GM19239 (cell line): ENCODE data around the gene HNF1A.
A peak's percentile ranks its signal among the peaks of the same experiment; 100 is the strongest.

Source experiments
- DNase-seq: peaks from one replicate; pipeline ENCODE4 v3.0.0; 2011; ENCODE audit warnings: low spot score; ENCODE audit not compliant: insufficient read length
- FAIRE-seq: peaks from 2 replicates; lab custom pipeline; 2011; peaks lifted over from hg19 to GRCh38; lab: Jason Lieb, UNC

The HNF1A gene

GRCh38 chr12:120956579-120957300 is 21.6 kb upstream of the HNF1A start:
- FAIRE-seq (no peak), DNase-seq (no peak)

DNA sequence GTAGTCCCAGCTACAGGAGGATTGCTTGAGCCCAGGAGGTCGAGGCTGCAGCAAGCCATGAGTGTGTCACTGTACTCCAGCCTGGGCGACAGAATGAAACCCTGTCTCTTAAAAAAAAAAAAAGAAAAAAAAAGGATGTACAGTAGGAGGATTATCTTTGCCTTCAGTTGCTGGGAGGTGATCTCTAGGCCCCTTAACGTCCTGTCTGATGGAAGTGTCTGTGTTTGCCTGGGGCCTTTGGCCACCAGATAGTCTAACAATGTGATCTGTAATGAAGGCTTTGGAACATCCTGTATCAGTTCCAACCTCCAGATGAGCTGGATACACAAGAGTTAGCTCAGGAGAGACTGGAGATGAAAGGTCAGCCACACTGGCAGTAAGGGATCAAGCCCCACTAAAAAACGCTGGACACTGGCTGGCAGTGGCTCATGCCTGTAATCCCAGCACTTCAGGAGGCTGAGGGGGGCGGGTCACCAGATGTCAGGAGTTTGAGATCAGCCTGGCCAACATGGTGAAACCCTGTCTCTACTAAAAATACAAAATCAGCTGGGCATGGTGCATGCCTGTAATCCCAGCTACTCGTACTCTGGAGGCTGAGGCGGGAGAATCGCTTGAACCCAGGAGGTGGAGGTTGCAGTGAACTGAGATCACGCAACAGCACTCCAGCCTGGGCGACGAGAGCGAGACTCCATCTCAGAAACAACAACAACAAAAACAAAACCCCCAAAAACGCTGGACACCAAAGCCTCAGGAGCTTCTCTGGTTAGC is 19.0 kb upstream of the HNF1A start:
- no peak for FAIRE-seq
- no peak for DNase-seq

DNA sequence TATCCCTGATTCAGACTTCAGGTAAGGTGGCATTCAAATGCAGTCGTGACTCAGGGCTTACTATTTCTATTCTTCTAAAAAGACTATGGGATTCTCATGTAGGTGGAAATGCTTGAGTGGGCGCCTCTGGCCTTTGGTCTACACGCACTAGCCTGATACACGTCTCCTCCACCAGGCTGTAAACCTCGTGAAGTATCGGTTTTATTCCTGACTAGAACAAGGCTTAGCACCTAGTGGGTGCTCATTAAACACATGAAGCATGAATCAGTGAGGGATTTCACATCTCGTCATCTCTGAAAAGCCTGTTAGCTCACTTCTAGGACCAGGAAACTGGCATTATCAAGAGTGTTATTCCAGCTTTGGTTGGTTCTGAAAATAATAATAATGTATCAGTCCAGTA is 17.7 kb upstream of the HNF1A start:
- DNase-seq (no peak), FAIRE-seq (no peak)

DNA sequence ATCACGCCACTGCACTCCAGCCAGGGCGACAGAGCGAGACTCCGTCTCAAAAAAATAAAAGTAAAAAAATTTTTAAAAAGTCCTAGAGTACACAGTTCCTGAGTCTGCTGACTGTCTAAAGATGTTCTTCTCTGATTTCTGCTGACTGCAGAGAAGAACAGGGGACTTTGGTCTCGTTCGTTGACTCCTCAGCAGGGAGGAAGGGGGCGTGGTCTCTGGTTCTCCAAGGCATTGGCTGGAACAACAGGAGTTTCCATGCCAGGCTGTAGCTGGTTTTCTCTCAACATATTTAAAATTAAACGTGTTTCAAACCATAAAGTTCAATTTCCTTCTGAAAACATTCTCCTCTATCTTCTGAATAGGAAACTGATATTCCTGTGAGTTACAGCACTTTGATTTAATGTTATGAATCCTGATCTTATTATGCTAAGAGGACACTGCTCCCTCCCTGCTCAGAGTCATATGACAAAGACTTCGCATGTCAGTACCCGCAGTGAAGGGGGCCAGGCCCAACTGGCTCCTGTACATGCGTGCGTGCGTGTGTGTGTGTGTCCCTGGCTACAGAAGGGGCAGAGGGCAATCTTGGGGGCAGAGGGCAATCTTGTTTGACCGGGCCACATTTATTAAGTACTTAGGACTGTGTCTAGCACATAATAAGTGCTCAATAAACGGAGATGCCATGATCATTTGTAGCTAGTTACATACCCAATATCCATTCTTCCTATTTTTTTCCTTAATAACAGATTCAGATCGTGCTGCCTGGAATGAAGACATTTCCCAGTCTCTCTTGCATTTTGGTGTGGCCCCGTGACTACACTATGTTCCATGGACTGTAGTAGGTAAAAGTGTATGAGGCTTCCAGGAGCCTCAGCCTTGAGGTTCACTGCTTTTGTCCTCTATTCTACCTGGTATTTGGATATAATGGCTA is 16.5 kb upstream of the HNF1A start:
- DNase-seq (no peak), FAIRE-seq (no peak)

- no peak for FAIRE-seq
- DNase-seq: no peak
These were observed 15.8 kb upstream of the HNF1A start for GRCh38 chr12:120962532-120963020.

DNA sequence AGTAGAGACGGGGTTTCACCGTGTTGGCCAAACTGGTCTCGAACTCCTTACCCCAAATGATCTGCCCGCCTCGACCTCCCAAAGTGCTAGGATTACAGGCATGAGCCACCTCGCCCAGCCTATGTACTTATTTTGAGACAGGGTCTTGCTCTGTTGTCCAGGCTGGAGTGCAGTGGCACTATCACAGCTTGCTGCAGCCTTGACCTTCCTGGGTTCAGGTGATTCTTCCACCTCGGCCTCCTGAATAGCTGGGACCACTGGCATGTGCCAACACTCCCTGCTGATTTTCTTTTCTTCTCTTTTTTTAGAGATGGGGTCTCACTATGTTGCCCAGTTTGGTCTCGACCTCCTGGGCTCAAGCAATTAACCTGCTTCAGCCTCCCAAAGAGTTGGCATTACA is 14.0 kb upstream of the HNF1A start:
- DNase-seq: no peak
- FAIRE-seq: no peak

DNA sequence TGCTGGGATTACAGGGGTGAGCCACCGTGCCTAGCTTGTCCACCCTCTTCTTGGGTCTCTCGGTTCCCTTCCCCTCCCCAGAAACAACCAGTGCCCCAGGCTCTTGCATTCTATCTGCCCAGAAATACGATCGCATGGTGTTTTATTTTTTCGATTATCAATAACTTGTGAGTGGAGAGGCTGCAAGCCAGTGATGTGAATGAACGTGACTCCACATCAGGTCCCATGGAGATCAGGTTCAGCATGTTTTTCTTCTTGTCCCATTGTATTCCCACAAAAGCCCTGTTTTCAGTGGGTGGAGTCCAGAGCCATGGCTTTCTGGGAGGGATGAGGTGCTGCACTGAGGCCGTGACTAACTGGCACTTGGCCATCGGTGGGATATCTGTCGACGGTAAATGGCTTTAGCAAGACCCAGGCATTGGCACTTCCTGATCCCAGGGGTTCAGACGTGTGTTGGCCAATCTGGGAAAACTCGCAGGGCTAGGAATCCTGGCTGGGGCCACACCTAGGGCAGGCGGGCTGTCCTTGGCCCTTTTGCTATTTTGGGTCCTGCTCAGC is 12.7 kb upstream of the HNF1A start:
- DNase-seq: no peak
- no peak for FAIRE-seq

DNA sequence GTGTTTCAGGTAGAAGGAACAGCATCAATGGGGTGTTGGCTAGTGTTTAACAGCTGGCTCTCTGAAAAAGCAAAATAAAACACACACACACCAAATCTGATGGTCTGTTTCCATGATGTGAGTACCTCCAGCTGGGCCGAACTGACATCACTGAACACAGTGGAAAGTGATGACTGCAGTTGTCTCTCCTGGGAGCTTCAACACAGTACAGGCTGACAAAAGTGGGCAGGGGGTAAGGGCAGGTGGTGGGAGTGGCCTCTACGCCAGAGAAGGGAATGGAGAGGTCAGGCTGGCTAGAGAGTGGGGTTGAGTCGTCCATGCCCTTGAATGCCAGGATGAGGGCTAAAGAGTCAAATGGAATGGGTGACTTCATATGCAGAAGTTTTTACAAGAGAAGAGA is 8.0 kb upstream of the HNF1A start:
- no peak for DNase-seq
- FAIRE-seq: no peak

DNA sequence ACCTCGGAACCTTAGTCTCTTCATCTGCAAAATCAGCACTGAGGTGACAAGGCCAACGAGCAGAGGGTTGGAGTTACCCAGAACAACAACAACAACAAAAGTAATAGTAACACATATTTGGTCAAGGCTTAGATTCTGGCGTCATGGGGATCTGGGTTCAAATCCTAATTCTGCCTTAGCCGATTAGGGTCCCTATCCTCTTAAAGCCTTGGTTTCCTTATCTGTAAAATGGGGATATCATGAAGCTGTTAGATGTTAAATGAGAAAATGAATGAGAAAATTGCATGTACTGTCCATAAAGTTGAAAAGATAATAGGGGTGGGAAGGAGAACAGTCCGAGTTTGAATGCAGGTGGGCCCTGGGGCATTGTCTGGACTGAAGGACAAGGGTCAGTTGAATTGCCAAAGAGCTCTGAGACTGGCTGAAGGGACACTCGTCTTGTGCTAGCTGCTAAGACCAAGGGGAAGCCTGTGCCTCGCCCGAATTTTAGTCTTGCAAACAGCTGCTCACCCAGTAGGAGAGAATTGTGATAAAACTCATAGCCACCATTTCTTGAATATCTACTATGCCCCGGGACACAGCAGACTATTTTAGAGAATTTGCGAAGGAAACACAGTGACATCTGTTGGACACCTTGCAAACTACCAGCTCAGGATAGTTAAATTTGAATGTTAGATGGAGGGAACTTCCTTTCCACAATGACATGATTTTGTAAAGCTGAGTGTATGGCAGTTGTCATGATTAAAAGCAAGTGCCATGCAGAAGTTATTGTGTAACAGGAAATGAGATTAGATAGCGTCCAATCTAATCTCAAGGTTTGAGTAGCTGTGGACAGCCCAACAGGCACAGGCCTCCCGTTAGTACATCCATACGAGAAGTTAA is 6.8 kb upstream of the HNF1A start:
- FAIRE-seq (peak; percentile 98), DNase-seq (peak; percentile 62)

- FAIRE-seq: no peak
- no peak for DNase-seq
These were observed 5.3 kb upstream of the HNF1A start for GRCh38 chr12:120972870-120973543.

DNA sequence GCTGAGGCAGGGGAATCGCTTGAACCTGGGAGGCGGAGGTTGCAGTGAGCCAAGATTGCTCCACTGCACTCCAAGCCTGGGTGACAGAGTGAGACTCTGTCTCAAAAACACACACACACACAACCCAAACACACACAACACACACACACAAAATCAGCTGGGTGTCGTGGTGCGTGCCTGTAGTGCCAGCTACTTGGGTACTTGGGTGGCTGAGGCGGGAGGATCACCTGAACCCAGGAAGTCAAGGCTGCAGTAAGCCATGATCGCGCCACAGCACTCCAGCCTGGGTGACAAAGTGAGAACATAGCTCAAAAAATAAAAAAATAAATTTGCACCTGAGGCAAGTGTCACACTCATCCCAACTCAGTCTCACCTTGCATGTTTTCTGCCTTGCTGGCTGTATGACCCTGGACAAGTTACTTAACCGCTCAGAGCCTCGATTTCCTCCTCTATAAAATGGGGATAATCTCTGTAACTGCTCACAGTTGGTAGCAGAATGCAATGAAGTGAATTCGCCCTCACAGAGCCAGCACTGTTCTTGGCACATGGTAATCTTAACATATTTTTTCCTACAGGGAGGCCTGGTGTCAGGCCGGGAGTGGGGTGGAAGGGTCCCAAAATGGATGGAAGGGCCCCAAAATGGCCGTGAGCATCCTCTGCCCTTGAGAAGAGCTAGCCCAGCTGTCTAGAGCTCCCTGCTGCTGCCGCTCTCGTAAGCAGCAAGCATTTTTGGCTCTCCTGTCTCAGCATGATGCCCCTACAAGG is 630 bp upstream of the HNF1A start:
- FAIRE-seq (no peak), DNase-seq (no peak)

- FAIRE-seq: no peak
- no peak for DNase-seq
These were observed 998 bp downstream of the HNF1A start for GRCh38 chr12:120979220-120979861.

DNA sequence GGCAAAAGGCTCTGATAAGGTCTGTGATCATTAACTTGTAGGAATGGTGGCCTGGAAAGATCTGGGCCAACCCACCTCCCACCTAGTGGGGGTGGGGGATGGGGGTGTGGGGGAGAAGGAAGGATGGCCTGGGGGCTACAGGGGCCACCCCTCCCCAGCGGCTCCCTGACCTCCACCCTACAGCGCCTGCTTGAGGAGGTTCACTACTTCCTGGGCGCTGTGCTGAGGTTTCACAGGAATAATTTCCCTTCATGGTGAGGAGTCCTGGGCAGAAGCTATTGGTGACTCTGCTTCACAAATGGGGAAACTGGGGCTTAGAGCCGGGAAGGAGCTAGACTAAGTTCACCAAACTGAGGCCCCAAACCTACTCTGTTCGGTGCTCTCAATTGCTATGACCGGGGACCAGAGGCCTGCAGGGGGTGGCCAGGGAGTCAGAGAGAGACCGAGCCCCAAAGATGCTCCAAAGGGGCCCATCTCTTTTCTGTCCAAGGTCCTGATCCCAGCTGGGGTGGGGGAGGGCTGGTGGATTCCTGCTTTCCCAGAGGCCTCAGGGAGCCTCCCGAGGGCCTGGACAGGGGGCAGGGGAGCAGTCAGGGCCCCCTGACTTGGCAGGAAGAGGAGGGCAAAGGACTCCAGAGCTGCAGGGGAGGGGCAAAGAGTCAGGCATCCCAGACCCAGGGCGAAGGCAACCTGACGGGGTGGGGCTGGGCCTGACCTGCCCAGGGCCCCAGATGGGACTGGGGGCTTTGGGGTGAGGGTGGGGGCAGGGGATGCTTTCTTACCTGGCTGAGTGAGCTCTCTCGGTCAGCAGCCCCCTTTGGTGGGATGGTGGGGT is 1.7 kb downstream of the HNF1A start:
- DNase-seq: no peak
- no peak for FAIRE-seq

- no peak for FAIRE-seq
- no peak for DNase-seq
These were observed 2.5 kb downstream of the HNF1A start for GRCh38 chr12:120980800-120981368.

DNA sequence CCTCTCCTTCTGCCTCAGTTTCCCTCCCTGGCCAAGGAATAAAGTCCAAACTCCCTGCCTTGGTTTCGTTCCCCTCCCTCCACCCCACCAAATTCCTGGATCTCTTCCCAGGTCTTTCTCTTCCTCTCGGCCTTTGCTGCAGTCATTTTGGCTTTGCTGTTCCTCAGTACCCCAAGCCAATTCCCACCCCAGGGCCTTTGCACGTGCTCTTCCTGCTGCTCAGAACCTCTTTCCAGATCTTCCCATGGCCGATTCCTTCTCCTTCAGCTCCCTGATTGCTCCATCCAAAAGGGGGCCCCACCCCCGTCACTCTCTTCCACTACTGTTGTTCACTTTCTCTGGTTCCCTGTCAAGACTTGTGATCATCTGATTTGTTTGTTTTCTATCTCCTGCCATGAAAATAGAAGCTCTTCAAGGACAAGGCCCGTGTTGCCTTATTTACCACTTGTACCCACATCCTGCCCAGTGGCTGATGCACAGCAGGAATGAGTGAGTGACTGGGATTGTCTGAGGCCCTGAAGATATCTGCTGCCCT is 3.1 kb downstream of the HNF1A start:
- DNase-seq: no peak
- no peak for FAIRE-seq

GRCh38 chr12:120982659-120983058 is 4.3 kb downstream of the HNF1A start:
- FAIRE-seq (no peak), DNase-seq (no peak)
